H9 (cell line): Measurements from ENCODE around the gene CADM1. TPM values are rescaled to one million over a fixed set of nuclear protein-coding genes. Genes with fewer than 3 reads are reported as not detected.

Source experiments
- DNase-seq: peaks from one replicate; pipeline ENCODE4 v3.0.0-alpha.2; 2017
- H2AFZ ChIP-seq: one replicate; pipeline ENCODE4 v1.6.1; 2013; ENCODE audit warnings: mild to moderate bottlenecking, low read length, control low read depth, moderate library complexity
- H2AK5ac ChIP-seq: 2 replicates; pipeline ENCODE4 v1.6.1; 2013; ENCODE audit warnings: low read length, control low read depth, mixed read lengths; ENCODE audit not compliant: insufficient read length
- H2BK120ac ChIP-seq: one replicate; pipeline ENCODE4 v1.6.1; 2013; ENCODE audit warnings: low read depth, mild to moderate bottlenecking, low read length, control low read depth, inconsistent platforms; ENCODE audit not compliant: poor library complexity, severe bottlenecking
- H2BK12ac ChIP-seq: 2 replicates; pipeline ENCODE4 v1.6.1; 2013; ENCODE audit warnings: low read length, control low read depth, mixed read lengths, low read depth; ENCODE audit not compliant: insufficient read length
- H2BK15ac ChIP-seq: 2 replicates; pipeline ENCODE4 v1.6.1; 2013; ENCODE audit warnings: low read depth, low read length, control low read depth
- H2BK20ac ChIP-seq: one replicate; pipeline ENCODE4 v1.6.1; 2013; ENCODE audit warnings: low read depth, mild to moderate bottlenecking, low read length, control low read depth, inconsistent platforms; ENCODE audit not compliant: poor library complexity, severe bottlenecking
- H2BK5ac ChIP-seq: 2 replicates; pipeline ENCODE4 v1.6.1; 2013; ENCODE audit warnings: low read length, control low read depth, mixed read lengths; ENCODE audit not compliant: insufficient read length
- H3K14ac ChIP-seq: 2 replicates; pipeline ENCODE4 v1.6.1; 2013; ENCODE audit warnings: low read length, control low read depth; ENCODE audit not compliant: insufficient read depth
- H3K18ac ChIP-seq: 2 replicates; pipeline ENCODE4 v1.6.1; 2013; ENCODE audit warnings: low read depth, mild to moderate bottlenecking, mixed read lengths, low read length, control low read depth; ENCODE audit not compliant: insufficient read length
- H3K23ac ChIP-seq: 2 replicates; pipeline ENCODE4 v1.6.1; 2013; ENCODE audit warnings: low read length, control low read depth, mixed read lengths, low read depth; ENCODE audit not compliant: insufficient read length
- H3K23me2 ChIP-seq: 2 replicates; pipeline ENCODE4 v1.6.1; 2013; ENCODE audit warnings: low read depth, mild to moderate bottlenecking, mixed read lengths, low read length, control low read depth; ENCODE audit not compliant: insufficient read length, poor library complexity, severe bottlenecking
- H3K27ac ChIP-seq: 2 replicates; pipeline ENCODE4 v1.5.1; 2013; ENCODE audit warnings: low read length, control low read depth, mixed read lengths, low read depth; ENCODE audit not compliant: insufficient read length
- H3K27me3 ChIP-seq: 2 replicates; pipeline ENCODE4 v1.6.1; 2013; ENCODE audit warnings: low read length, control low read depth, inconsistent platforms; ENCODE audit not compliant: insufficient read depth
- H3K4ac ChIP-seq: 2 replicates; pipeline ENCODE4 v1.6.1; 2013; ENCODE audit warnings: low read depth, mild to moderate bottlenecking, control low read depth, inconsistent platforms, low read length, moderate library complexity
- H3K4me1 ChIP-seq: 2 replicates; pipeline ENCODE4 v1.6.1; 2013; ENCODE audit warnings: low read length, control low read depth, inconsistent platforms; ENCODE audit not compliant: insufficient read depth
- H3K4me2 ChIP-seq: 2 replicates; pipeline ENCODE4 v1.6.1; 2013; ENCODE audit warnings: low read length, control low read depth, mixed read lengths; ENCODE audit not compliant: insufficient read length, insufficient read depth
- H3K56ac ChIP-seq: 2 replicates; pipeline ENCODE4 v1.6.1; 2013; ENCODE audit warnings: low read depth, mild to moderate bottlenecking, mixed read lengths, low read length, control low read depth; ENCODE audit not compliant: insufficient read length
- H3K79me1 ChIP-seq: 2 replicates; pipeline ENCODE4 v1.6.1; 2013; ENCODE audit warnings: low read depth, mild to moderate bottlenecking, moderate library complexity, low read length, control low read depth, inconsistent platforms; ENCODE audit not compliant: insufficient read depth, poor library complexity, severe bottlenecking
- H3K79me2 ChIP-seq: 2 replicates; pipeline ENCODE4 v1.6.1; 2013; ENCODE audit warnings: low read length, control low read depth, inconsistent platforms; ENCODE audit not compliant: insufficient read depth
- H3K9ac ChIP-seq: 2 replicates; pipeline ENCODE4 v1.6.1; 2013; ENCODE audit warnings: low read length, control low read depth, mixed read lengths; ENCODE audit not compliant: insufficient read length; ENCODE audit errors: extremely low read depth
- H3K9me3 ChIP-seq: one replicate; pipeline ENCODE4 v1.6.1; 2013; ENCODE audit warnings: low read depth, low read length, inconsistent platforms; ENCODE audit not compliant: control insufficient read depth
- H3T11ph ChIP-seq: one replicate; pipeline ENCODE4 v1.6.1; 2013; ENCODE audit warnings: mild to moderate bottlenecking, low read length, control low read depth, inconsistent platforms
- H4K20me1 ChIP-seq: one replicate; pipeline ENCODE4 v1.6.1; 2013; ENCODE audit not compliant: control insufficient read depth, insufficient read length, insufficient read depth
- H4K5ac ChIP-seq: 2 replicates; pipeline ENCODE4 v1.6.1; 2013; ENCODE audit warnings: low read depth, mild to moderate bottlenecking, mixed read lengths, low read length, control low read depth; ENCODE audit not compliant: insufficient read length
- H4K8ac ChIP-seq: replicated peaks from 2 replicates; pipeline ENCODE4 v1.6.1; 2013; ENCODE audit warnings: low read length, control low read depth, mixed read lengths, low read depth; ENCODE audit not compliant: insufficient read length
- H4K91ac ChIP-seq: 2 replicates; pipeline ENCODE4 v1.6.1; 2013; ENCODE audit warnings: low read depth, mild to moderate bottlenecking, moderate library complexity, mixed read lengths, low read length, control low read depth; ENCODE audit not compliant: insufficient read length
- H3K27ac Mint-ChIP-seq, 3 experiments: 2 replicates in 2 of 3; 3 replicates in 1 of 3; pipeline ENCODE4 v1.8.0; 2020 to 2021; ENCODE audit warnings: mixed read lengths in 3 of 3, mild to moderate bottlenecking in 1 of 3, moderate library complexity in 1 of 3
- H3K27me3 Mint-ChIP-seq: 2 replicates; pipeline ENCODE4 v1.8.0; 2021; ENCODE audit warnings: low read depth, mild to moderate bottlenecking, moderate library complexity, mixed read lengths
- H3K36me3 Mint-ChIP-seq, 3 experiments: 2 replicates in 2 of 3; 3 replicates in 1 of 3; pipeline ENCODE4 v1.8.0; 2020 to 2021; ENCODE audit warnings: low read depth in 3 of 3, mixed read lengths in 3 of 3; ENCODE audit not compliant: insufficient read depth in 1 of 3
- H3K4me1 Mint-ChIP-seq, 2 experiments: 2 replicates each; pipeline ENCODE4 v1.8.0; 2020; ENCODE audit warnings: mixed read lengths in 2 of 2
- H3K4me3 Mint-ChIP-seq, 2 experiments: 2 replicates in 1 of 2; 3 replicates in 1 of 2; pipeline ENCODE4 v1.8.0; 2020 to 2021; ENCODE audit warnings: mild to moderate bottlenecking in 2 of 2, mixed read lengths in 2 of 2, moderate library complexity in 1 of 2
- H3K9me3 Mint-ChIP-seq, 2 experiments: 2 replicates in 1 of 2; 3 replicates in 1 of 2; pipeline ENCODE4 v1.8.0; 2020; ENCODE audit warnings: mild to moderate bottlenecking in 2 of 2, mixed read lengths in 2 of 2, moderate library complexity in 1 of 2
- CTCF ChIP-seq: fragments of 200-600 bp; sonication (generic); conservative IDR thresholded peaks from 3 replicates; pipeline ENCODE4 v1.8.0; 2021; ENCODE audit warnings: antibody characterized with exemption, mild to moderate bottlenecking
- WGBS: extraction: QIAGEN DNeasy Blood & Tissue Kit; methylation state at CpG from one replicate; pipeline ENCODE4 v1.1.7; 2013; ENCODE audit warnings: missing lambda C conversion rate, low lambda C conversion rate, mixed read lengths; ENCODE audit not compliant: insufficient read length; ENCODE audit errors: extremely low coverage; 5-methylcytosine and 5-hydroxymethylcytosine counted together
- total RNA-seq: library from RNA; stranded (reverse); gene quantifications from 2 replicates; pipeline ENCODE4 v1.2.1, GENCODE V29; 2021

Gene CADM1
- total RNA-seq, 1 experiment from 2014 or later = 11.9 TPM

DNA sequence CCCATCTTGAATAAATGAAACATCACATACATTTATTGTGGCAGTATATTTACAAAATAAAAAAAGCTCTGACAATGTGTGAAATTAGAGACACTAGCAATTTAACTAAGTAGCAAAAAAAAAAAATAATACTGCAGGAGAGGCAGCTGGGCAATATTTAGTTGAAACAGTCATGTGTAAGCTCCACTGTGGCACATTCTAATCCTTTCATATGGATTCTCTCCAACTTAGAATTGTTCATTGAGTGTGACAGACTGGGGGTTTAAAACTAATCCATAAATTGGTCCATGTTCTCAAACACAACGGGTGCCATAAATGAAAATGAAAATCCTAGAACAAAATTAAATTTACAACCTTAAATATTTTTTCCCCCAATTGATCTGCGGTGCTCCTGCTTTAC is 302.1 kb downstream of the CADM1 start:
- H4K8ac ChIP-seq = no peak overlapping the region
- no peak overlapping the region for H2BK15ac ChIP-seq
- H2AFZ ChIP-seq = no peak overlapping the region
- no peaks in the 10 kb centered on the region for H3K27me3 ChIP-seq
- H3K79me2 ChIP-seq = no peaks in the 10 kb centered on the region
- H3K18ac ChIP-seq = no peak overlapping the region
- H2BK20ac ChIP-seq = no peak overlapping the region
- H3K9ac ChIP-seq = no peak overlapping the region
- no peak overlapping the region for H3K27ac ChIP-seq
- no peak overlapping the region for H2AK5ac ChIP-seq
- no peak overlapping the region for H4K91ac ChIP-seq
- H3K14ac ChIP-seq = no peak overlapping the region
- no peaks in the 10 kb centered on the region for H3K36me3 Mint-ChIP-seq
- no peak for TF ChIP-seq CTCF
- no peak overlapping the region for H2BK12ac ChIP-seq
- no peak for DNase-seq
- H2BK120ac ChIP-seq = no peak overlapping the region
- no peaks in the 10 kb centered on the region for H3K79me1 ChIP-seq
- H3K4me1 ChIP-seq = no peaks in the 10 kb centered on the region
- H2BK5ac ChIP-seq = no peak overlapping the region
- no peaks in the 10 kb centered on the region for H3K9me3 ChIP-seq
- H3K4me3 Mint-ChIP-seq = no peak overlapping the region
- no peak overlapping the region for H3K23ac ChIP-seq
- H3K4ac ChIP-seq = no peak overlapping the region
- H3T11ph ChIP-seq = no peak overlapping the region
- no peaks in the 10 kb centered on the region for H3K23me2 ChIP-seq
- H3K4me1 Mint-ChIP-seq = peaks cover 25 to 38% of the 10 kb centered on the region in 2 experiments
- H4K20me1 ChIP-seq = no peaks in the 10 kb centered on the region
- no CpG with 5 or more reads among the region's 2 CpGs for WGBS
- H3K4me2 ChIP-seq = no peak overlapping the region
- H3K27ac Mint-ChIP-seq = no peak overlapping the region
- no peaks in the 10 kb centered on the region; the same call in 1 of the 2 replicates for H3K27me3 Mint-ChIP-seq
- H3K9me3 Mint-ChIP-seq = no peaks in the 10 kb centered on the region
- no peak overlapping the region for H4K5ac ChIP-seq
- no peak overlapping the region for H3K56ac ChIP-seq
